ENCODE data around the gene PRPS2. TPM values are rescaled to one million over a fixed set of nuclear protein-coding genes. Genes with fewer than 3 reads are reported as not detected.

Gene PRPS2
- total and polyA plus RNA-seq, 2 donors, result 39.7 to 73.9 TPM

- 92% methylated on average over 6 of the region's 6 CpGs for WGBS
- no peaks in the 10 kb centered on the region for H3K36me3 ChIP-seq (ENCODE audit: control insufficient read depth in 2 of 2, insufficient read depth in 2 of 2, low read length in 1 of 2)
- no peak overlapping the region for H3K27ac ChIP-seq (ENCODE audit: low read depth in 1 of 2, low read length in 1 of 2)
- no peak overlapping the region for H3K4me3 ChIP-seq (ENCODE audit: low read length in 2 of 2)
- peaks cover 2 to 3% of the 10 kb centered on the region in 2 donors for H3K4me1 ChIP-seq (ENCODE audit: control insufficient read depth in 2 of 2, insufficient read depth in 2 of 2, low read length in 2 of 2)
- no peak for DNase-seq (ENCODE audit: low read depth in 6 of 9, low spot score in 9 of 9)
- H3K27me3 ChIP-seq (ENCODE audit: control insufficient read depth in 2 of 2, insufficient read depth in 1 of 2, low read length in 1 of 2), result no peaks in the 10 kb centered on the region
- no peaks in the 10 kb centered on the region for H3K9me3 ChIP-seq (ENCODE audit: control insufficient read depth in 2 of 2, insufficient read depth in 1 of 2, low read length in 1 of 2)
These were observed 80.0 kb downstream of the PRPS2 start for GRCh38 chrX:12871257-12871656.

- H3K27me3 ChIP-seq (ENCODE audit: control insufficient read depth in 2 of 2, insufficient read depth in 1 of 2, low read length in 1 of 2), result no peaks in the 10 kb centered on the region
- no peak overlapping the region for H3K27ac ChIP-seq (ENCODE audit: low read depth in 1 of 2, low read length in 1 of 2)
- no peaks in the 10 kb centered on the region for H3K36me3 ChIP-seq (ENCODE audit: control insufficient read depth in 2 of 2, insufficient read depth in 2 of 2, low read length in 1 of 2)
- no peak overlapping the region for H3K4me3 ChIP-seq (ENCODE audit: low read length in 2 of 2)
- WGBS, result 97% methylated on average over 4 of the region's 4 CpGs
- H3K9me3 ChIP-seq (ENCODE audit: control insufficient read depth in 2 of 2, insufficient read depth in 1 of 2, low read length in 1 of 2), result no peaks in the 10 kb centered on the region
- H3K4me1 ChIP-seq (ENCODE audit: control insufficient read depth in 2 of 2, insufficient read depth in 2 of 2, low read length in 2 of 2), result peaks cover 0 to 3% of the 10 kb centered on the region in 2 donors
- DNase-seq (ENCODE audit: low read depth in 6 of 9, low spot score in 9 of 9), result no peak
These were observed 81.5 kb downstream of the PRPS2 start for GRCh38 chrX:12872741-12873140.

Other genes with a start within 250 kb of the PRPS2 start
- gene TLR7, start 75.7 kb downstream of the PRPS2 start, total RNA-seq, result 2.2 TPM
- gene TLR7, start 75.7 kb downstream of the PRPS2 start, polyA plus RNA-seq, result 0.62 TPM
- gene TLR8, start 115.2 kb downstream of the PRPS2 start, total RNA-seq, result 3.7 TPM
- gene TLR8, start 115.2 kb downstream of the PRPS2 start, polyA plus RNA-seq, result 0.78 TPM
- 7,715 TPM for gene TMSB4X, start 183.7 kb downstream of the PRPS2 start, total RNA-seq
- gene TMSB4X, start 183.7 kb downstream of the PRPS2 start, polyA plus RNA-seq, result 12,473 TPM

Data from thymus (tissue), 11 donors.